Fibroblast of upper back skin (primary cell): ENCODE results near the gene LTA4H.

Source experiments
- DNase-seq: peaks from one replicate; pipeline ENCODE4 v3.0.0-alpha.2; 2013

The LTA4H gene

DNA sequence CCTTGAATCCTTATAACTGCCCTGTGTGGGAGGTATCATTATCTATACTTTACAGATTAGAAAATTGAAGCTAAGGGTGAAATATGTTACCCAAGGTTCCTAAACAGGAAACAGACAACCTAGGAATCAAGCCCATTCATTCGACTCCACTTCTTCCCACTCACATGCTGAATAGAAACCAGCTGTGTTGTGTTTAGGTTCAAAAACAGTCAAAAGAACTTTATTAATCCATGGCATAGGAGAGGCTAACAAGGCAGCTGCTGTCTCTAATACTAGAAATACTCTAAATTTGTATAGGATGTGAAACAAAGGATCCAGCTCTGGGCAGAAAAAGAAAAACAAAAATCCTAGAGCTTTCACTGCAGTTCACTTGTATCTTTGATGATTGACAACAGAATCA lies 82.4 kb downstream of the LTA4H start:
- DNase-seq: no peak

- DNase-seq: no peak
These were observed 83.9 kb downstream of the LTA4H start for GRCh38 chr12:95951515-95951914.
